Ascending aorta (tissue), 2 donors: ENCODE results near the gene TSSK2. TPM values are rescaled to one million over a fixed set of nuclear protein-coding genes. Genes with fewer than 3 reads are reported as not detected.

Experiments used
- DNase-seq, 2 donors: peaks; one replicate each; pipeline ENCODE4 v3.0.0-alpha.2; 2019; ENCODE audit warnings: low spot score in 2 of 2
- H3K27ac ChIP-seq, 2 donors: fragments of 200-600 bp; sonication (generic); one replicate each; pipeline ENCODE4 v1.5.1; 2016 to 2017; ENCODE audit warnings: mild to moderate bottlenecking in 1 of 2
- H3K27me3 ChIP-seq: fragments of 200-600 bp; sonication (generic); one replicate; pipeline ENCODE4 v1.5.1; 2017
- H3K36me3 ChIP-seq, 2 donors: fragments of 200-600 bp; sonication (generic); one replicate each; pipeline ENCODE4 v1.5.1; 2016
- H3K4me1 ChIP-seq, 2 donors: fragments of 200-600 bp; sonication (generic); one replicate each; pipeline ENCODE4 v1.5.1; 2016 to 2017; ENCODE audit warnings: mild to moderate bottlenecking in 1 of 2
- H3K4me3 ChIP-seq, 2 donors: fragments of 200-600 bp; sonication (generic); one replicate each; pipeline ENCODE4 v1.5.1; 2016 to 2017; ENCODE audit warnings: mild to moderate bottlenecking in 1 of 2
- H3K9me3 ChIP-seq, 2 donors: fragments of 200-600 bp; sonication (generic); one replicate each; pipeline ENCODE4 v1.5.1; 2016
- CTCF ChIP-seq, 3 experiments: fragments of 200-600 bp in 2 of 3; fragments of 450-650 bp in 1 of 3; sonication (generic) in 2 of 3; IDR thresholded peaks; one replicate each; pipeline ENCODE4 v1.5.1; 2016 to 2019; ENCODE audit warnings: antibody characterized with exemption in 3 of 3, mild to moderate bottlenecking in 1 of 3, moderate library complexity in 1 of 3
- intact Hi-C: fragments of 100-400 bp; cut with DNase I; formaldehyde crosslinking; loops from one replicate; pipeline ENCODE4 v1.15.1; 2023
- total RNA-seq: library from RNA; depleted of rRNA; stranded (reverse); fragments of >200 nt; gene quantifications from one replicate; pipeline ENCODE4 v1.1.0, GENCODE V29; 2016

The TSSK2 gene
- total RNA-seq, 1 donor from 2014 or later: not detected

GRCh38 chr22:19134874-19135273, 3.8 kb downstream of the TSSK2 start:
- DNase-seq: no peak
- no peak overlapping the region for H3K4me3 ChIP-seq
- no peak overlapping the region for H3K27ac ChIP-seq
- intact Hi-C loops: no loop called here
- H3K27me3 ChIP-seq: no peaks in the 10 kb centered on the region
- H3K36me3 ChIP-seq: peaks cover 69 to 82% of the 10 kb centered on the region in 2 donors
- no peaks in the 10 kb centered on the region for H3K4me1 ChIP-seq
- H3K9me3 ChIP-seq: no peaks in the 10 kb centered on the region
- TF ChIP-seq CTCF (IDR thresholded peaks at IDR 0.05): no peak

DNA sequence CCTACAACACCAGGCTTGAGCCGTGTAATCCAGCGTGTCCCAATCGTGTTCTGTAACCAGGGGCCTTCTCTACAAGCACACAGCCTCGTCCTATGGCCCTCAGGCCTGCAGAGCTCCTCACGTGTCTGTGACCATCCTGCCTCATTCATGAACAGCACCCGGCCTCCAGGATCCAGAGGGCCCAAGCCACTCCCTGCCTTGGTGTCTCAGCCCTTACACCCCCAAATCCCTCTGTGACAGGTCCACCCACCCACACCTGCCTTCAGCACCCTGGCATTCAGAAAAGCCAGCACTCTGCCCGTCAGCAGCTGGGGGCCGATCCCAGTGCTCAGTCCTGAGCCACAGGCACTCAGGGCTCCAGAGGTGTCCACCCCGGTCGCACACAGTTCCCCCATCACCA, 5.8 kb downstream of the TSSK2 start:
- peaks cover 88 to 98% of the 10 kb centered on the region in 2 donors for H3K36me3 ChIP-seq
- H3K4me1 ChIP-seq: no peaks in the 10 kb centered on the region
- no peak overlapping the region for H3K27ac ChIP-seq
- DNase-seq: no peak
- intact Hi-C loops: no loop called here
- H3K9me3 ChIP-seq: no peaks in the 10 kb centered on the region
- H3K4me3 ChIP-seq: no peak overlapping the region
- TF ChIP-seq CTCF (IDR thresholded peaks at IDR 0.05): no peak
- no peaks in the 10 kb centered on the region for H3K27me3 ChIP-seq

- DNase-seq: no peak
- peaks cover 92 to 98% of the 10 kb centered on the region in 2 donors for H3K36me3 ChIP-seq
Observed at GRCh38 chr22:19137384-19138216, 6.5 kb downstream of the TSSK2 start.

DNA sequence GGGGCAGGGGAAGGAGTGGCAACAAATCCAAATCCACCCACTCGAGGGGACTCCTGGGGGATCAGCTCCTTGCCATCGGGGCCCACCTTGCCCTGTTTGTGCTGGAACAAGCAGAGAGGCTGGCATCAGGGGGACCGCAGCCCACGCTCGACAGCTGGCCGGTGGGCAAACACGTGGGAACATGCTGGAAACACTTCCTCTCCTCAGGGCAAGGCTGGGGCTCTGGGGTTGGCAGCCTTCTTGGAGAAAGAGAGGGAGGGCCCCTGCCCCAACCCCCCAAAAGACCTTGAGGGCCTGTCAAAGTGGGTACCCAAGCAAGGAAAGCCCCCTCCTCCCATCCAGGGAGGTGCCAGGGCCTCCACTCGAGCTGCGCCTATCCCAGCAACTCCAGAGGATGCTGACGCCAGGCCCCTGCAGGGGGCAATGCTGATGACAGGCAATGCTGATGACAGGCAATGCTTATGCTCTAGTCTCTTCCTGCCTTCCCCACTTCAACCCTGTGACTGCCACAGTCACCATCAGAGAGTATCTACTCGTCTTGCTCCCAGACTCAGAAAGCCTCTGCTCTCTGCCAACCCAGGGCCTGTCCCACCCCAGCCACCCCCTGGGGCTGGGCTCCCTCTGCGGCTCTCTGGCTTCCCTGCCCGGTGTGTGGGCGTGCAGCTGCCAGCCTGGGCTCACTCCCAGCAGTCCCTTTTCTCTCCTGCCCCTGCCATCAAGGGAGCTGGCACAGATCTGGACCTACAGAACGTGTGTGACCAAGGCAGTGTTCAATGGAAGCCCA, 7.3 kb downstream of the TSSK2 start:
- intact Hi-C loops: no loop called here
- Histone ChIP-seq H3K9me3 (no peaks in the 10 kb centered on the region), H3K4me1 (peaks cover 0 to 4% of the 10 kb centered on the region in 2 donors), H3K27me3 (no peaks in the 10 kb centered on the region), H3K4me3 (no peak overlapping the region), H3K36me3 (peaks cover 85 to 92% of the 10 kb centered on the region in 2 donors), H3K27ac (no peak overlapping the region)
- no peak for DNase-seq
- no peak for TF ChIP-seq CTCF (IDR thresholded peaks at IDR 0.05)

More at GRCh38 chr22:19137384-19138216, 6.5 kb downstream of the TSSK2 start:
- Histone ChIP-seq H3K4me3 (no peak overlapping the region), H3K27me3 (no peaks in the 10 kb centered on the region), H3K4me1 (no peaks in the 10 kb centered on the region), H3K27ac (no peak overlapping the region), H3K9me3 (no peaks in the 10 kb centered on the region)
- intact Hi-C loops: no loop called here
- TF ChIP-seq CTCF (IDR thresholded peaks at IDR 0.05): no peak

GRCh38 chr22:19139001-19139356, 7.9 kb downstream of the TSSK2 start:
- no peaks in the 10 kb centered on the region for H3K27me3 ChIP-seq
- intact Hi-C loops: no loop called here
- H3K4me3 ChIP-seq: no peak overlapping the region
- peaks cover 0 to 9% of the 10 kb centered on the region in 2 donors for H3K4me1 ChIP-seq
- no peak for TF ChIP-seq CTCF (IDR thresholded peaks at IDR 0.05)
- DNase-seq: no peak
- no peaks in the 10 kb centered on the region for H3K9me3 ChIP-seq
- peaks cover 80 to 86% of the 10 kb centered on the region in 2 donors for H3K36me3 ChIP-seq
- no peak overlapping the region for H3K27ac ChIP-seq
